ENCODE data around the gene LARGE1. TPM values are rescaled to one million over a fixed set of nuclear protein-coding genes. Genes with fewer than 3 reads are reported as not detected.

Gene LARGE1
- total RNA-seq, 1 donor from 2014 or later = 2.4 TPM

GRCh38 chr22:33669746-33670145 is 250.5 kb downstream of the LARGE1 start:
- Histone ChIP-seq H3K27me3 (ENCODE audit: control insufficient read depth, insufficient read depth, low read length) (no peaks in the 10 kb centered on the region), H3K4me3 (ENCODE audit: low read depth, low read length) (no peak overlapping the region), H3K36me3 (ENCODE audit: control insufficient read depth, insufficient read depth, low read length) (no peaks in the 10 kb centered on the region)
- no peak for TF ChIP-seq CTCF (IDR thresholded peaks at IDR 0.05; ENCODE audit: insufficient read depth, low read length, severe bottlenecking)
- FAIRE-seq (no peak), DNase-seq (ENCODE audit: low read depth) (no peak)

- DNase-seq (ENCODE audit: low read depth) (no peak), FAIRE-seq (no peak)
- no peaks in the 10 kb centered on the region for H3K27me3 ChIP-seq (ENCODE audit: control insufficient read depth, insufficient read depth, low read length)
- H3K4me3 ChIP-seq (ENCODE audit: low read depth, low read length) = no peak overlapping the region
- no peaks in the 10 kb centered on the region for H3K36me3 ChIP-seq (ENCODE audit: control insufficient read depth, insufficient read depth, low read length)
- no peak for TF ChIP-seq CTCF (IDR thresholded peaks at IDR 0.05; ENCODE audit: insufficient read depth, low read length, severe bottlenecking)
Observed at GRCh38 chr22:33666961-33667619, 253.2 kb downstream of the LARGE1 start.

GRCh38 chr22:33666279-33666960 is 253.9 kb downstream of the LARGE1 start:
- Histone ChIP-seq H3K27me3 (ENCODE audit: control insufficient read depth, insufficient read depth, low read length) (no peaks in the 10 kb centered on the region), H3K36me3 (ENCODE audit: control insufficient read depth, insufficient read depth, low read length) (no peaks in the 10 kb centered on the region), H3K4me3 (ENCODE audit: low read depth, low read length) (no peak overlapping the region)
- TF ChIP-seq CTCF (IDR thresholded peaks at IDR 0.05; ENCODE audit: insufficient read depth, low read length, severe bottlenecking) = no peak
- DNase-seq (ENCODE audit: low read depth) (no peak), FAIRE-seq (no peak)

GRCh38 chr22:33659448-33659847 is 260.8 kb downstream of the LARGE1 start:
- H3K27me3 ChIP-seq (ENCODE audit: control insufficient read depth, insufficient read depth, low read length) = no peaks in the 10 kb centered on the region
- TF ChIP-seq CTCF (IDR thresholded peaks at IDR 0.05; ENCODE audit: insufficient read depth, low read length, severe bottlenecking) = no peak
- H3K4me3 ChIP-seq (ENCODE audit: low read depth, low read length) = no peak overlapping the region
- no peaks in the 10 kb centered on the region for H3K36me3 ChIP-seq (ENCODE audit: control insufficient read depth, insufficient read depth, low read length)
- FAIRE-seq (no peak), DNase-seq (ENCODE audit: low read depth) (no peak)

- Histone ChIP-seq H3K36me3 (ENCODE audit: control insufficient read depth, insufficient read depth, low read length) (no peaks in the 10 kb centered on the region), H3K27me3 (ENCODE audit: control insufficient read depth, insufficient read depth, low read length) (no peaks in the 10 kb centered on the region), H3K4me3 (ENCODE audit: low read depth, low read length) (no peak overlapping the region)
- FAIRE-seq (no peak), DNase-seq (ENCODE audit: low read depth) (no peak)
- no peak for TF ChIP-seq CTCF (IDR thresholded peaks at IDR 0.05; ENCODE audit: insufficient read depth, low read length, severe bottlenecking)
Observed at GRCh38 chr22:33658775-33659174, 261.5 kb downstream of the LARGE1 start.
